OCI-LY1 (cell line): Measurements from ENCODE around the gene OR1I1.

Source experiments
- H2AFZ ChIP-seq: fragments of 200-600 bp; sonication (generic), shearing (Covaris generic); 2 replicates; pipeline ENCODE4 v1.6.0; 2014; ENCODE audit warnings: antibody characterized with exemption, mild to moderate bottlenecking, low read length
- H3F3A ChIP-seq: fragments of 200-600 bp; sonication (generic), shearing (Covaris generic); 2 replicates; pipeline ENCODE4 v1.6.0; 2014; ENCODE audit warnings: mild to moderate bottlenecking, antibody characterized with exemption, low read length, moderate library complexity; ENCODE audit not compliant: insufficient read depth
- H3K27ac ChIP-seq: fragments of 200-600 bp; sonication (generic); 2 replicates; pipeline ENCODE4 v1.5.1; 2014; ENCODE audit warnings: low read length, mixed run types, mild to moderate bottlenecking, low read depth; ENCODE audit not compliant: poor library complexity, severe bottlenecking
- H3K27me3 ChIP-seq: fragments of 200-600 bp; sonication (generic); 2 replicates; pipeline ENCODE4 v1.6.0; 2014; ENCODE audit warnings: antibody characterized with exemption, mild to moderate bottlenecking, low read length, moderate library complexity; ENCODE audit not compliant: insufficient read depth
- H3K36me3 ChIP-seq: fragments of 200-600 bp; sonication (generic); 2 replicates; pipeline ENCODE4 v1.6.1; 2014; ENCODE audit warnings: mild to moderate bottlenecking, antibody characterized with exemption, low read length, moderate library complexity, mixed read lengths; ENCODE audit not compliant: insufficient read depth
- H3K4me1 ChIP-seq: fragments of 200-600 bp; sonication (generic); 2 replicates; pipeline ENCODE4 v1.5.1; 2014; ENCODE audit warnings: mild to moderate bottlenecking, low read length, moderate library complexity; ENCODE audit not compliant: insufficient read depth, severe bottlenecking
- H3K4me2 ChIP-seq: fragments of 200-600 bp; sonication (generic), shearing (Covaris generic); 2 replicates; pipeline ENCODE4 v1.6.1; 2014; ENCODE audit warnings: low read length
- H3K4me3 ChIP-seq: fragments of 200-600 bp; sonication (generic); 2 replicates; pipeline ENCODE4 v1.5.1; 2014; ENCODE audit warnings: low read length, low read depth, mild to moderate bottlenecking, mixed read lengths; ENCODE audit not compliant: poor library complexity, severe bottlenecking
- H3K79me2 ChIP-seq: fragments of 200-600 bp; shearing (Covaris generic); 2 replicates; pipeline ENCODE4 v1.6.1; 2016; ENCODE audit warnings: mixed run types, low read length, mixed read lengths; ENCODE audit not compliant: insufficient read depth
- H3K9ac ChIP-seq: fragments of 200-600 bp; sonication (generic), shearing (Covaris generic); 2 replicates; pipeline ENCODE4 v1.6.1; 2014; ENCODE audit warnings: mild to moderate bottlenecking, low read length, mixed read lengths
- H3K9me2 ChIP-seq: fragments of 200-600 bp; sonication (generic), shearing (Covaris generic); 2 replicates; pipeline ENCODE4 v1.6.1; 2014; ENCODE audit warnings: low read depth, mild to moderate bottlenecking, low read length, mixed read lengths
- H3K9me3 ChIP-seq: fragments of 200-600 bp; shearing (Covaris generic); 2 replicates; pipeline ENCODE4 v1.6.1; 2014; ENCODE audit warnings: low read length, mixed read lengths
- H4K20me1 ChIP-seq: fragments of 200-600 bp; sonication (generic), shearing (Covaris generic); 2 replicates; pipeline ENCODE4 v1.6.0; 2016; ENCODE audit warnings: mild to moderate bottlenecking, low read length; ENCODE audit not compliant: insufficient read depth
- EZH2 ChIP-seq: fragments of 200-600 bp; sonication (generic), shearing (Covaris generic); IDR thresholded peaks from 2 replicates; pipeline ENCODE4 v1.8.0; 2017; ENCODE audit warnings: borderline replicate concordance, mixed run types, mild to moderate bottlenecking, antibody characterized with exemption, low read length, moderate library complexity, mixed read lengths
- TF ChIP-seq, protein P1 (sequence below): fragments of 200-600 bp; sonication (generic), shearing (Covaris generic); IDR thresholded peaks from 2 replicates; pipeline ENCODE4 v1.5.1; 2017; ENCODE audit warnings: mild to moderate bottlenecking, antibody characterized with exemption, low read length, moderate library complexity, mixed read lengths

Gene OR1I1

DNA sequence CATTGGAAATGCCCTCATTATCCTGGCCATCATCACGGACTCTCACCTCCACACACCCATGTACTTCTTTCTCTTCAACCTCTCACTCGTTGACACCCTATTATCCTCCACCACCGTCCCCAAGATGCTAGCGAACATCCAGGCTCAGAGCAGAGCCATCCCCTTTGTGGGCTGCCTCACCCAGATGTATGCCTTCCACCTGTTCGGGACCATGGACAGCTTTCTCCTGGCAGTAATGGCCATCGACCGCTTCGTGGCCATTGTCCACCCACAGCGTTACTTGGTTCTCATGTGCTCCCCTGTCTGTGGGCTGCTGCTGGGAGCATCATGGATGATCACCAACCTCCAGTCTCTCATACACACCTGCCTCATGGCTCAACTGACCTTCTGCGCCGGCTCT is 5.2 kb downstream of the OR1I1 start:
- Histone ChIP-seq H3K9ac (no peak overlapping the region), H3F3A (no peaks in the 10 kb centered on the region), H3K79me2 (no peaks in the 10 kb centered on the region), H3K9me3 (no peaks in the 10 kb centered on the region), H3K9me2 (no peaks in the 10 kb centered on the region), H3K4me3 (no peak overlapping the region), H3K4me2 (no peak overlapping the region), H4K20me1 (no peaks in the 10 kb centered on the region), H3K36me3 (no peaks in the 10 kb centered on the region), H3K27me3 (peaks cover 4% of the 10 kb centered on the region; the same call in 1 of the 2 replicates), H2AFZ (no peak overlapping the region), H3K4me1 (peaks cover 3% of the 10 kb centered on the region), H3K27ac (no peak overlapping the region)
- TF ChIP-seq, protein P1, sequence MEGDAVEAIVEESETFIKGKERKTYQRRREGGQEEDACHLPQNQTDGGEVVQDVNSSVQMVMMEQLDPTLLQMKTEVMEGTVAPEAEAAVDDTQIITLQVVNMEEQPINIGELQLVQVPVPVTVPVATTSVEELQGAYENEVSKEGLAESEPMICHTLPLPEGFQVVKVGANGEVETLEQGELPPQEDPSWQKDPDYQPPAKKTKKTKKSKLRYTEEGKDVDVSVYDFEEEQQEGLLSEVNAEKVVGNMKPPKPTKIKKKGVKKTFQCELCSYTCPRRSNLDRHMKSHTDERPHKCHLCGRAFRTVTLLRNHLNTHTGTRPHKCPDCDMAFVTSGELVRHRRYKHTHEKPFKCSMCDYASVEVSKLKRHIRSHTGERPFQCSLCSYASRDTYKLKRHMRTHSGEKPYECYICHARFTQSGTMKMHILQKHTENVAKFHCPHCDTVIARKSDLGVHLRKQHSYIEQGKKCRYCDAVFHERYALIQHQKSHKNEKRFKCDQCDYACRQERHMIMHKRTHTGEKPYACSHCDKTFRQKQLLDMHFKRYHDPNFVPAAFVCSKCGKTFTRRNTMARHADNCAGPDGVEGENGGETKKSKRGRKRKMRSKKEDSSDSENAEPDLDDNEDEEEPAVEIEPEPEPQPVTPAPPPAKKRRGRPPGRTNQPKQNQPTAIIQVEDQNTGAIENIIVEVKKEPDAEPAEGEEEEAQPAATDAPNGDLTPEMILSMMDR: no peak
- TF ChIP-seq EZH2: no peak

DNA sequence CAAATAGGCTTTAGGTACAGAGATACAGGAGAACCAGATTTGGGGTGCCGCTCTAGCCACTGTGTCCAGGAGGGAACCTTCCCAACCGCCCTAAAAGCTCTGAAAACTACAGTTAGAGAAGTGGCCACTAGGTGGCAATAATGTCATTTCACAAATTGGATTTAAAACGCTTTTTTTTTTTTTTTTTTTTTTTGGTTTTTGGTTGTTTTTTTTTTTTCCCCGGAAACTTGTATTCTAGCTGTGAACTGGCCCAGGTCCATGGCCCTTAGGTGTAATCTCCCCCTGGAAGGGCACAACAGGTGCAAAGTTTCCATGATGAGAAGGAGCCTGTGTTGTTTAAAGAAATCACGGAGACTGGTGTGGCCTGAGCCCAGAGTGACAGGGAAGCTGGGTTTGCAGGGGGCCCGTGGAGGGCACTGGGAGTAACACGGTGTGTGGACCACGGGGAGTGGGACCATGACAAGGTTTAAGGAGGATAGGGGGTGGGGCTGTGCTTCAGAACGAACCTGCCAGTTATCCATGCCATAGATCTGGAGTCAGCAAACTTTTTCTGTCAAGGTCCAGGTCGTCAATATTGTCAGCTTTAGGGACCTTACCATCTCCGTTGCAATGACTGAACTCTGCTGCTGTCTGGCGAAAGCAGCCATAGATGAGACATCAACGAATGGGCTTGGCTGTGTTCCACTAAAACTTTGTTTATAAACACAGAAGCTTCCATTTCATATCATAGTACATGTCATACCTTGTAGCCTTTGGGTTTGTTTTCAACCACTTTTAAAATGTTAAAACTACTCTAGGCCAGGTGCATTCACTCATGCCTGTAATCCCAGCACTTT is 10.1 kb downstream of the OR1I1 start:
- H3K79me2 ChIP-seq: no peaks in the 10 kb centered on the region
- no peak overlapping the region for H2AFZ ChIP-seq
- no peaks in the 10 kb centered on the region for H3K9me2 ChIP-seq
- no peaks in the 10 kb centered on the region for H3K9me3 ChIP-seq
- H3K4me2 ChIP-seq: peak overlapping the region; percentile 29; the same call in 1 of the 2 replicates
- H3F3A ChIP-seq: no peaks in the 10 kb centered on the region
- TF ChIP-seq, protein P1: peak; percentile 68
- no peak for TF ChIP-seq EZH2
- H3K27me3 ChIP-seq: 0 out of 2 replicates have a peak, but pooled peaks cover 9% of the 10 kb centered on the region
- H3K9ac ChIP-seq: no peak overlapping the region
- H3K4me3 ChIP-seq: no peak overlapping the region
- no peaks in the 10 kb centered on the region for H3K36me3 ChIP-seq
- peaks cover 5% of the 10 kb centered on the region for H3K4me1 ChIP-seq
- H4K20me1 ChIP-seq: no peaks in the 10 kb centered on the region
- H3K27ac ChIP-seq: no peak overlapping the region

DNA sequence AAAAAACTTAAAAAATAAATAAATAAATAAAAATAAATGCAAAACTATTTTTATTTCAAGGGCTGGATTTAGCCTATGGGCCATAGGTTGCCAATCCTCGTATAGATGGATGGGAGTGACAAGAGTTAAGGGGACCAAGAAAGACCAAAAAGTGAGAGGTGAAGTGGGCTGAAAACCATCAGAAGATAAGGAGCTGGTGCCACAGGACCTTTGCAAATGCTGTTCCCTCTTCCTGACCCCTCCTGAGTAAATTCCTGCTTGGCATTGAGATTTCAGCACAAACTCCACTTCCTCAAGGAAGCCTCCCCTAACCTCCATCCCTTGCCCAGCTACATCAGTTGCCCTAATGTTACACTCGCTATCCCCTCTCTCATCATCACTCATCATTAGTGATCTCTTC is 11.0 kb downstream of the OR1I1 start:
- Histone ChIP-seq H3K79me2 (no peaks in the 10 kb centered on the region), H3K4me1 (peaks cover 5% of the 10 kb centered on the region), H3K4me3 (no peak overlapping the region), H3K36me3 (no peaks in the 10 kb centered on the region), H3K9me2 (no peaks in the 10 kb centered on the region), H3K9me3 (no peaks in the 10 kb centered on the region), H3K4me2 (no peak overlapping the region), H3F3A (no peaks in the 10 kb centered on the region), H3K27me3 (0 out of 2 replicates have a peak, but pooled peaks cover 9% of the 10 kb centered on the region), H3K27ac (no peak overlapping the region), H3K9ac (no peak overlapping the region), H4K20me1 (no peaks in the 10 kb centered on the region), H2AFZ (no peak overlapping the region)
- TF ChIP-seq, protein P1: no peak
- no peak for TF ChIP-seq EZH2
